B cell (primary cell): ENCODE measurements around the gene SLC39A1. TPM values are rescaled to one million over a fixed set of nuclear protein-coding genes. Genes with fewer than 3 reads are reported as not detected.

Source experiments
- ATAC-seq: fragments of 200-7000 bp; cut with Tn5 transposase; one replicate; pipeline ENCODE4 v1.10.0; 2021; ENCODE audit warnings: low read depth, mild to moderate bottlenecking, moderate number of reproducible peaks, moderate library complexity
- CTCF ChIA-PET: fragments of 350-600 bp; sonication (Branson Sonifier 250); formaldehyde crosslinking; loops from one replicate; lab custom pipeline; 2021; ENCODE audit warnings: antibody characterized with exemption, inconsistent platforms; lab: Charles Lee
- POLR2A ChIA-PET: fragments of 350-600 bp; sonication (Branson Sonifier 250); formaldehyde crosslinking; loops from one replicate; lab custom pipeline; 2021; ENCODE audit warnings: antibody characterized with exemption; lab: Charles Lee
- DNase-seq: peaks from one replicate; pipeline ENCODE4 v3.0.0; 2013
- H2AFZ ChIP-seq: 2 replicates; pipeline ENCODE4 v1.6.1; 2012; ENCODE audit warnings: mild to moderate bottlenecking, low read depth, low read length; ENCODE audit not compliant: insufficient read depth, poor library complexity, severe bottlenecking
- H3K27ac ChIP-seq, 2 donors: 1 replicate in 1 of 2; 2 replicates in 1 of 2; pipeline ENCODE4 v1.5.1; 2012 to 2013; ENCODE audit warnings: low read length in 2 of 2, mild to moderate bottlenecking in 2 of 2, moderate library complexity in 1 of 2
- H3K27me3 ChIP-seq, 4 experiments: fragments of 200-600 bp in 1 of 4; sonication (generic) in 1 of 4; replicated peaks in 1 of 4; 1 replicate in 2 of 4; 2 replicates in 2 of 4; pipeline versions ENCODE4 v1.6.1 to v1.7.0; 2013 to 2016; ENCODE audit warnings: low read length in 3 of 4, mild to moderate bottlenecking in 2 of 4, mixed read lengths in 1 of 4, moderate library complexity in 1 of 4; ENCODE audit not compliant: insufficient read depth in 4 of 4, control insufficient read depth in 3 of 4; ENCODE audit errors: control extremely low read depth in 1 of 4
- H3K36me3 ChIP-seq, 2 experiments: replicated peaks in 1 of 2; 1 replicate in 1 of 2; 2 replicates in 1 of 2; pipeline versions ENCODE4 v1.6.1 to v1.7.1; 2013; ENCODE audit warnings: low read length in 1 of 2; ENCODE audit not compliant: insufficient read depth in 2 of 2, control insufficient read depth in 1 of 2; ENCODE audit errors: control extremely low read depth in 1 of 2, extremely low read depth in 1 of 2
- H3K4me1 ChIP-seq, 2 donors: fragments of 200-600 bp in 1 of 2; sonication (generic) in 1 of 2; 1 replicate in 1 of 2; 2 replicates in 1 of 2; pipeline versions ENCODE4 v1.5.1 to v1.6.1; 2013 to 2017; ENCODE audit warnings: low read length in 2 of 2; ENCODE audit not compliant: control insufficient read depth in 2 of 2, insufficient read depth in 2 of 2
- H3K4me2 ChIP-seq: replicated peaks from 2 replicates; pipeline ENCODE3; 2012; ENCODE audit warnings: mild to moderate bottlenecking, low read depth, low read length; ENCODE audit not compliant: poor library complexity, severe bottlenecking
- H3K4me3 ChIP-seq, 5 experiments: fragments of 200-600 bp in 1 of 5; sonication (generic) in 1 of 5; 1 replicate in 3 of 5; 2 replicates in 2 of 5; pipeline versions ENCODE4 v1.5.1 to v1.7.0; 2011 to 2016; ENCODE audit warnings: low read length in 4 of 5, mild to moderate bottlenecking in 4 of 5, low read depth in 2 of 5, control low read depth in 1 of 5, moderate library complexity in 1 of 5; ENCODE audit not compliant: insufficient read depth in 1 of 5; ENCODE audit errors: control extremely low read depth in 1 of 5, extremely low read depth in 1 of 5
- H3K79me2 ChIP-seq: fragments of 200-600 bp; sonication (generic); one replicate; pipeline ENCODE4 v1.6.0; 2016; ENCODE audit warnings: low read length; ENCODE audit not compliant: control insufficient read depth, insufficient read depth
- H3K9ac ChIP-seq: fragments of 200-600 bp; sonication (generic); 2 replicates; pipeline ENCODE4 v1.6.1; 2017; ENCODE audit warnings: mild to moderate bottlenecking, low read length, moderate library complexity
- H3K9me3 ChIP-seq, 3 donors: one replicate each; pipeline versions ENCODE4 v1.6.1 to v1.7.1; 2013; ENCODE audit warnings: low read length in 2 of 3; ENCODE audit not compliant: control insufficient read depth in 2 of 3, insufficient read depth in 1 of 3; ENCODE audit errors: control extremely low read depth in 1 of 3
- H4K20me1 ChIP-seq: 2 replicates; pipeline ENCODE4 v1.6.0; 2012; ENCODE audit warnings: mild to moderate bottlenecking, low read length; ENCODE audit not compliant: insufficient read depth, control insufficient read depth, poor library complexity, severe bottlenecking
- H3K27ac Mint-ChIP-seq: one replicate; pipeline ENCODE4 v1.8.0; 2021; ENCODE audit warnings: mixed read lengths
- H3K27me3 Mint-ChIP-seq: one replicate; pipeline ENCODE4 v1.8.0; 2021; ENCODE audit warnings: mixed read lengths
- H3K4me1 Mint-ChIP-seq: one replicate; pipeline ENCODE4 v1.8.0; 2021; ENCODE audit warnings: mixed read lengths
- H3K4me3 Mint-ChIP-seq: one replicate; pipeline ENCODE4 v1.8.0; 2021; ENCODE audit warnings: mixed read lengths
- H3K9me3 Mint-ChIP-seq: one replicate; pipeline ENCODE4 v1.8.0; 2022; ENCODE audit warnings: mixed read lengths; ENCODE audit not compliant: insufficient read depth
- CTCF ChIP-seq: fragments of 200-600 bp; IDR thresholded peaks from one replicate; pipeline ENCODE4 v1.8.0; 2022; ENCODE audit warnings: antibody characterized with exemption, mild to moderate bottlenecking
- EZH2 ChIP-seq: IDR thresholded peaks from 2 replicates; pipeline ENCODE4 v1.6.1; 2012; ENCODE audit warnings: borderline replicate concordance, low read depth, mild to moderate bottlenecking, moderate library complexity, low read length; ENCODE audit not compliant: insufficient read depth, poor library complexity, severe bottlenecking
- WGBS: methylation state at CpG from one replicate; pipeline ENCODE4 v1.1.5; 2013; ENCODE audit warnings: missing lambda C conversion rate; ENCODE audit not compliant: insufficient coverage; 5-methylcytosine and 5-hydroxymethylcytosine counted together
- intact Hi-C: fragments of 100-400 bp; cut with micrococcal nuclease; formaldehyde crosslinking; loops from one replicate; pipeline ENCODE4 v1.10.0; 2022
- polyA plus RNA-seq: library from polyadenylated mRNA; depleted of rRNA; stranded (reverse); fragments of >200 nt; gene quantifications from 2 replicates; pipeline ENCODE4 v1.2.3, GENCODE V29; 2012
- total RNA-seq, 2 donors: library from RNA; stranded (reverse); fragments of 120-200 nt in 1 of 2; gene quantifications; 1 replicate in 1 of 2; 2 replicates in 1 of 2; pipeline versions ENCODE4 v1.2.3 to v1.2.4, GENCODE V29; 2013 to 2022

SLC39A1 gene
- total and polyA plus RNA-seq, 2 donors (not counting 1 experiment from before 2014, with no cell fraction given) = 19.3 to 28.1 TPM

DNA sequence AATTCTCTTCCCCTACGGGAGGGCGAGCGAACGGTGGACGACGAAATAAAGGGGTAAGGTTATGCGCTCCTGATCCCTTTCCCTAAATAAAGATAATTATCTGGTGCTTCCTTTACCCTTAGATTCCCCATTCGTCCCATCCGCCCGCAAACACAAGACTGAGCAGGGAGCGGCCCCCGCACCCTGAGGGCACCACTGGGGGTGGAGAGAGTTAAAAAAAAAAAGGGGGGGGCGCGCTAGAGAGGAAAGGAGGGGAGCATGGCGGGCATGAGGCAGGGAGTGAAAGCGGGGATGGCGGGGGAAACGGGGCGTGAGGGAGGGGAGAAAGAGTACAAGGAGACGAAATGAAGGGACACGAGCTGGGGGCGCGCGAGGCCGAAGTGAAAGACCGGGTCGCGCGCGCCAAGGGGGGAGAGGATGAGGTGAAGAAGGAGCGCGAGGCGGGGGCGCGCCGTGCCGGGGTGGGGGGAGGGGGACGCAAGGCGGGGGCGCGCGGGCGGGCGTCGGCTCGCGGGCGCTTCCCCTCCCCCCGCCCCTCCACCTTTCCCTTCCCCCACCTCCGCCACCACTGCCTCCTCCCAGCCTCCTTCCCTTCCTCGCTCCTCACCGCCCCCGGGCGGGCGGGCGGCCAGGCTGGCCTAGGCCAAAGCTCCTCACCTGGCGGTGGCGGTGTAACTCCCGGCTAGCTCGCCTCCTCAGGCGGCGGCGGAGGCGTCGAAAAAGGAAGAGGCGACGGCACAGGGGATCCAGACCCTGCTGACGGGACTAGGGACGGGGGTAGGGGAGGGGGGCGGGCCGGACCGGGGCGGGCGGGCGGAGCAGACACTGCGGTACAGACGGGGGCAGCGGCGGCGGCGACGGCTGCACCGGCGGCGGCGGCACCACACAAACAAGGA, 41.0 kb downstream of the SLC39A1 start:
- intact Hi-C loops = loop anchor here (2.0 to 5.0 kb wide), 7 partner anchors 40 to 705 kb away; partner anchors contain the start of genes ILF2, JTB, RAB13 and UBAP2L
- Histone ChIP-seq H3K4me1 (peaks cover 37 to 39% of the 10 kb centered on the region in 2 donors), H3K27me3 (no peaks in the 10 kb centered on the region), H2AFZ (peak overlapping the region; percentile 67), H3K27ac (peak overlapping the region; percentile 72 to 91), H3K4me2 (peak overlapping the region; percentile 92), H3K79me2 (peaks cover 66% of the 10 kb centered on the region), H3K4me3 (peak overlapping the region; percentile 69 to 85 (median 81)), H3K9me3 (no peaks in the 10 kb centered on the region), H3K9ac (peak overlapping the region; percentile 73), H3K36me3 (peaks cover 0 to 11% of the 10 kb centered on the region in 2 experiments), H4K20me1 (peaks cover 47% of the 10 kb centered on the region)
- TF ChIP-seq EZH2 (no peak), CTCF (no peak)
- ChIA-PET POLR2A (interaction anchor here (0.5 to 6.5 kb wide), 15 partner anchors 17 to 226 kb away, joined by 3 to 124 read pairs (median 6); partner anchors contain the start of genes CREB3L4, CRTC2, DENND4B and INTS3), CTCF (interaction anchor here (0.6 to 5.2 kb wide), 9 partner anchors 10 to 258 kb away, joined by 3 to 43 read pairs (median 6); partner anchors contain the start of genes CREB3L4, DENND4B and RAB13)
- ATAC-seq = peak; percentile 16
- under 1% methylated on average over 31 of the region's 86 CpGs for WGBS
- Mint-ChIP-seq H3K4me1 (peaks cover 50% of the 10 kb centered on the region), H3K27me3 (no peaks in the 10 kb centered on the region), H3K27ac (peak overlapping the region; percentile 99), H3K9me3 (no peaks in the 10 kb centered on the region), H3K4me3 (peak overlapping the region; percentile 95)
- no peak for DNase-seq
